ENCODE measurements around the gene RAD23B. TPM values are rescaled to one million over a fixed set of nuclear protein-coding genes. Genes with fewer than 3 reads are reported as not detected.

Gene RAD23B
- total RNA-seq, 1 experiment from 2014 or later = 251 TPM

DNA sequence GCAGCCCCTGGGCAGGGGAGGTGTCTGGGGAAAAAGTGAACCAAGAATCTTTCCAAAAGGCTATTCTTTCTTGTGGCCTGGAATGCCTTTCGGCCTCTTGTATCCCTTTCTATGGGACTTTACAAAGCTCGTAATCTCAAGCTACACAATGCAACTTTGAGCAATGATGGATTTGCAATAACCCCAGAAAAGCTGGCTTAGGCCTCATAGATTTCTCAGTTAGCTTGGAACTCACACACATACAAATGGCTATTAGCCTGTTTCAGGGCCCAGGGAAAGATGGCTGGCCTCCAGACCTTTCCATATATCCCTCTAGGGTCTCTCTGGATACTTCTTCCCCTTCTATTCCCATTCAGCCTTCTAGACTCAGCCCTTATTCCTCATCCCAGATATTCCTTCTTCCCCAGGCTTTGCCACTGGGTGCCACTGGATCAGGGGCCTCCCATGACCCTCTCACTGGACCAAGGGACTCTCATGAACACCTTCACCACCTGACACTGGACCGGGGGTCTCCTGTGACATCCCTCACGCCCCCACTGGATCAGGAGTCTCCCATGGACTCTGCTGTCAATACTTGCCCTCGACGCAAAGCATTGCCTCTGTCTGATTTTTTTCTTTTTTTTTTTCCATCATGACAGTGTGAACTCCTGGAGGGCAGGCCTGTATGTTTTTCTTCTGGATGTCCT, 59.5 kb downstream of the RAD23B start:
- no peak overlapping the region for H3K9ac ChIP-seq (ENCODE audit: low read length)
- peaks cover 10 to 41% of the 10 kb centered on the region in 2 experiments; a peak in 3 of 4 replicates for H3K36me3 ChIP-seq (ENCODE audit: control insufficient read depth in 1 of 2, insufficient read depth in 2 of 2, low read length in 2 of 2)
- H2AFZ ChIP-seq (ENCODE audit: low read depth, low read length, poor library complexity, severe bottlenecking) = no peak overlapping the region
- H3K4me2 ChIP-seq (ENCODE audit: low read length) = no peak overlapping the region
- H4K20me1 ChIP-seq (ENCODE audit: insufficient read depth) = no peaks in the 10 kb centered on the region
- ChIA-PET CTCF (interaction anchor here (1.0 to 2.6 kb wide), 2 partner anchors 10 to 184 kb away, joined by 3 to 7 read pairs; no protein-coding TSS in a partner anchor), POLR2A (no interaction called here), RAD21 (ENCODE audit: low non-redundant PET in 1 of 2, low total read pairs in 2 of 2, uncharacterized antibody in 2 of 2, unreplicated experiment in 2 of 2) (no interaction called here)
- peaks cover 7% of the 10 kb centered on the region; the same call in 1 of the 2 replicates for H3K79me2 ChIP-seq (ENCODE audit: insufficient read depth, low read length)
- no peak for DNase-seq (ENCODE audit: low read depth, low spot score)
- H3K27ac ChIP-seq (ENCODE audit: low read depth, low read length) = no peak overlapping the region
- ATAC-seq = no peak
- TF ChIP-seq FOSL1 (IDR thresholded peaks at IDR 0.05; ENCODE audit: low read depth) = no peak
- no peak for TF ChIP-seq EZH2 (IDR thresholded peaks at IDR 0.05)
- no peak for TF ChIP-seq EGR1 (IDR thresholded peaks at IDR 0.05; ENCODE audit: low read depth)
- TF ChIP-seq, protein P1, sequence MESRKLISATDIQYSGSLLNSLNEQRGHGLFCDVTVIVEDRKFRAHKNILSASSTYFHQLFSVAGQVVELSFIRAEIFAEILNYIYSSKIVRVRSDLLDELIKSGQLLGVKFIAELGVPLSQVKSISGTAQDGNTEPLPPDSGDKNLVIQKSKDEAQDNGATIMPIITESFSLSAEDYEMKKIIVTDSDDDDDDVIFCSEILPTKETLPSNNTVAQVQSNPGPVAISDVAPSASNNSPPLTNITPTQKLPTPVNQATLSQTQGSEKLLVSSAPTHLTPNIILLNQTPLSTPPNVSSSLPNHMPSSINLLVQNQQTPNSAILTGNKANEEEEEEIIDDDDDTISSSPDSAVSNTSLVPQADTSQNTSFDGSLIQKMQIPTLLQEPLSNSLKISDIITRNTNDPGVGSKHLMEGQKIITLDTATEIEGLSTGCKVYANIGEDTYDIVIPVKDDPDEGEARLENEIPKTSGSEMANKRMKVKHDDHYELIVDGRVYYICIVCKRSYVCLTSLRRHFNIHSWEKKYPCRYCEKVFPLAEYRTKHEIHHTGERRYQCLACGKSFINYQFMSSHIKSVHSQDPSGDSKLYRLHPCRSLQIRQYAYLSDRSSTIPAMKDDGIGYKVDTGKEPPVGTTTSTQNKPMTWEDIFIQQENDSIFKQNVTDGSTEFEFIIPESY (IDR thresholded peaks at IDR 0.05; ENCODE audit: extremely low read depth, insufficient replicate concordance, low read length) = no peak
- TF ChIP-seq, protein P2, sequence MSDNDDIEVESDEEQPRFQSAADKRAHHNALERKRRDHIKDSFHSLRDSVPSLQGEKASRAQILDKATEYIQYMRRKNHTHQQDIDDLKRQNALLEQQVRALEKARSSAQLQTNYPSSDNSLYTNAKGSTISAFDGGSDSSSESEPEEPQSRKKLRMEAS (IDR thresholded peaks at IDR 0.05) = no peak
- TF ChIP-seq JUND (IDR thresholded peaks at IDR 0.05) = no peak
- TF ChIP-seq, protein P3, sequence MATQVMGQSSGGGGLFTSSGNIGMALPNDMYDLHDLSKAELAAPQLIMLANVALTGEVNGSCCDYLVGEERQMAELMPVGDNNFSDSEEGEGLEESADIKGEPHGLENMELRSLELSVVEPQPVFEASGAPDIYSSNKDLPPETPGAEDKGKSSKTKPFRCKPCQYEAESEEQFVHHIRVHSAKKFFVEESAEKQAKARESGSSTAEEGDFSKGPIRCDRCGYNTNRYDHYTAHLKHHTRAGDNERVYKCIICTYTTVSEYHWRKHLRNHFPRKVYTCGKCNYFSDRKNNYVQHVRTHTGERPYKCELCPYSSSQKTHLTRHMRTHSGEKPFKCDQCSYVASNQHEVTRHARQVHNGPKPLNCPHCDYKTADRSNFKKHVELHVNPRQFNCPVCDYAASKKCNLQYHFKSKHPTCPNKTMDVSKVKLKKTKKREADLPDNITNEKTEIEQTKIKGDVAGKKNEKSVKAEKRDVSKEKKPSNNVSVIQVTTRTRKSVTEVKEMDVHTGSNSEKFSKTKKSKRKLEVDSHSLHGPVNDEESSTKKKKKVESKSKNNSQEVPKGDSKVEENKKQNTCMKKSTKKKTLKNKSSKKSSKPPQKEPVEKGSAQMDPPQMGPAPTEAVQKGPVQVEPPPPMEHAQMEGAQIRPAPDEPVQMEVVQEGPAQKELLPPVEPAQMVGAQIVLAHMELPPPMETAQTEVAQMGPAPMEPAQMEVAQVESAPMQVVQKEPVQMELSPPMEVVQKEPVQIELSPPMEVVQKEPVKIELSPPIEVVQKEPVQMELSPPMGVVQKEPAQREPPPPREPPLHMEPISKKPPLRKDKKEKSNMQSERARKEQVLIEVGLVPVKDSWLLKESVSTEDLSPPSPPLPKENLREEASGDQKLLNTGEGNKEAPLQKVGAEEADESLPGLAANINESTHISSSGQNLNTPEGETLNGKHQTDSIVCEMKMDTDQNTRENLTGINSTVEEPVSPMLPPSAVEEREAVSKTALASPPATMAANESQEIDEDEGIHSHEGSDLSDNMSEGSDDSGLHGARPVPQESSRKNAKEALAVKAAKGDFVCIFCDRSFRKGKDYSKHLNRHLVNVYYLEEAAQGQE (IDR thresholded peaks at IDR 0.05; ENCODE audit: low read depth) = no peak
- no peak for TF ChIP-seq RAD21 (IDR thresholded peaks at IDR 0.05; ENCODE audit: low read depth)
- TF ChIP-seq CBX3 (IDR thresholded peaks at IDR 0.05; ENCODE audit: low read depth) = no peak
- no peak for TF ChIP-seq POLR2AphosphoS5 (IDR thresholded peaks at IDR 0.05; ENCODE audit: low read depth, low read length)
- no peak for TF ChIP-seq ZNF274 (IDR thresholded peaks at IDR 0.05; ENCODE audit: low read depth, low read length)
- TF ChIP-seq SIN3A (IDR thresholded peaks at IDR 0.05; ENCODE audit: low read depth) = no peak
- TF ChIP-seq ZFX (IDR thresholded peaks at IDR 0.05) = no peak
- no peak for TF ChIP-seq EZH2phosphoT487 (IDR thresholded peaks at IDR 0.05; ENCODE audit: borderline replicate concordance)
- H3K27me3 ChIP-seq (ENCODE audit: insufficient read depth, low read length) = no peaks in the 10 kb centered on the region
- intact Hi-C loops (cut with micrococcal nuclease) = loop anchor here (2.0 kb wide), 1 partner anchor 122 kb away; no protein-coding TSS in a partner anchor
- H3K9me3 ChIP-seq (ENCODE audit: control insufficient read depth in 1 of 2, insufficient read depth in 1 of 2, low read depth in 1 of 2, low read length in 2 of 2) = no peaks in the 10 kb centered on the region
- H3K9me2 ChIP-seq (ENCODE audit: insufficient read depth) = no peaks in the 10 kb centered on the region
- BruUV-seq (replicated peaks) = no TSS peak
- H3K4me3 ChIP-seq (replicated peaks in 1 of 2; ENCODE audit: low read depth in 1 of 2, low read length in 2 of 2) = no peak overlapping the region
- H3K4me1 ChIP-seq (ENCODE audit: control insufficient read depth in 1 of 2, insufficient read depth in 2 of 2, low read length in 2 of 2) = peaks cover 3 to 18% of the 10 kb centered on the region in 2 experiments; a peak in 3 of 4 replicates
